Karpas-422 (cell line): ENCODE data around the gene PHKA2. TPM values are rescaled to one million over a fixed set of nuclear protein-coding genes. Genes with fewer than 3 reads are reported as not detected.

Experiments
- DNase-seq: peaks from one replicate; pipeline ENCODE4 v3.0.0-alpha.2; 2015
- H2AFZ ChIP-seq: fragments of 200-600 bp; sonication (generic); 2 replicates; pipeline ENCODE4 v1.6.1; 2014; ENCODE audit warnings: antibody characterized with exemption, low read length, mixed read lengths
- H3K27ac ChIP-seq: fragments of 200-600 bp; sonication (generic); 2 replicates; pipeline ENCODE4 v1.5.1; 2014; ENCODE audit warnings: mild to moderate bottlenecking, low read length, moderate library complexity
- H3K27me3 ChIP-seq: fragments of 200-600 bp; sonication (generic); 2 replicates; pipeline ENCODE4 v1.6.1; 2014; ENCODE audit warnings: low read length, mixed read lengths
- H3K36me3 ChIP-seq: fragments of 200-600 bp; sonication (generic); 2 replicates; pipeline ENCODE4 v1.6.1; 2014; ENCODE audit warnings: low read length, mixed read lengths; ENCODE audit not compliant: insufficient read depth
- H3K4me1 ChIP-seq: fragments of 200-600 bp; sonication (generic); 2 replicates; pipeline ENCODE4 v1.6.1; 2014; ENCODE audit warnings: mild to moderate bottlenecking, low read length, mixed read lengths
- H3K4me2 ChIP-seq: fragments of 200-600 bp; sonication (generic); 2 replicates; pipeline ENCODE4 v1.6.1; 2014; ENCODE audit warnings: low read length, low read depth, mild to moderate bottlenecking; ENCODE audit not compliant: poor library complexity, severe bottlenecking
- H3K4me3 ChIP-seq: fragments of 200-600 bp; sonication (generic); 2 replicates; pipeline ENCODE4 v1.5.1; 2014; ENCODE audit warnings: mild to moderate bottlenecking, antibody characterized with exemption, low read length, mixed read lengths
- H3K79me2 ChIP-seq: fragments of 200-600 bp; sonication (generic); 2 replicates; pipeline ENCODE4 v1.6.1; 2014; ENCODE audit warnings: mild to moderate bottlenecking, low read length, mixed read lengths
- H3K9ac ChIP-seq: fragments of 200-600 bp; sonication (generic); 2 replicates; pipeline ENCODE4 v1.6.0; 2014; ENCODE audit warnings: low read length
- H3K9me2 ChIP-seq: fragments of 200-600 bp; sonication (generic), shearing (Covaris generic); replicated peaks from 2 replicates; pipeline ENCODE4 v1.6.0; 2014; ENCODE audit warnings: mild to moderate bottlenecking, low read length, moderate library complexity; ENCODE audit not compliant: insufficient read depth
- H3K9me3 ChIP-seq: fragments of 300-700, 200-600 bp; sonication (generic); 2 replicates; pipeline ENCODE4 v1.6.1; 2014; ENCODE audit warnings: low read length, mixed read lengths
- H4K20me1 ChIP-seq: fragments of 200-600 bp; sonication (generic); 2 replicates; pipeline ENCODE4 v1.6.1; 2014; ENCODE audit warnings: mild to moderate bottlenecking, antibody characterized with exemption, low read length, low read depth; ENCODE audit not compliant: insufficient read depth
- total RNA-seq: library from RNA; depleted of rRNA; stranded (reverse); fragments of >200 nt; shearing (Covaris generic); gene quantifications from 2 replicates; pipeline ENCODE4 v1.2.3, GENCODE V29; 2014; ENCODE audit warnings: low replicate concordance

Gene PHKA2
- total RNA-seq, 1 experiment from 2014 or later = 50.7 TPM

DNA sequence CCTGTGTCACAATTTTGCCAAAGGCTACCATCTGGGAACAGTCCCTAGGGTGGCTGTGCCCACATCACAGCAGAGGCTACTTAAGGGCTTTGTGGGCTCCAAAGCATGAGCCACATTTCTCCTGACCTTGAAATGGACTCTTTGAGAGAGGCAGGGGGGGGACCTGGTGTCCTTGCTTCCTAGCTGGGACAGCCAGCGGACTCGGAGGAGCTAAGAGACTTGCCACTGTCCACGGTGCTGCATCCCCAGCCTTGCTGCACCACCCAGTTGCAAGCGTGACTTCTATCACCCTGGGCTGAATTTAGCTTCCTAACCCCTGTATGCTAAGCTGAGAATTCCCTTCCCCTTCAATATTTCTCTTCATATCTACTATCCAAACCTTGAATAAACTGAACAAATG lies 99.0 kb downstream of the PHKA2 start:
- Histone ChIP-seq H3K36me3 (no peaks in the 10 kb centered on the region), H3K4me3 (no peak overlapping the region), H3K9me2 (no peaks in the 10 kb centered on the region), H3K79me2 (no peaks in the 10 kb centered on the region), H2AFZ (no peak overlapping the region), H3K27me3 (no peaks in the 10 kb centered on the region), H4K20me1 (no peaks in the 10 kb centered on the region), H3K9me3 (no peaks in the 10 kb centered on the region), H3K4me2 (no peak overlapping the region), H3K9ac (no peak overlapping the region), H3K4me1 (peaks cover 19% of the 10 kb centered on the region), H3K27ac (no peak overlapping the region)
- no peak for DNase-seq

DNA sequence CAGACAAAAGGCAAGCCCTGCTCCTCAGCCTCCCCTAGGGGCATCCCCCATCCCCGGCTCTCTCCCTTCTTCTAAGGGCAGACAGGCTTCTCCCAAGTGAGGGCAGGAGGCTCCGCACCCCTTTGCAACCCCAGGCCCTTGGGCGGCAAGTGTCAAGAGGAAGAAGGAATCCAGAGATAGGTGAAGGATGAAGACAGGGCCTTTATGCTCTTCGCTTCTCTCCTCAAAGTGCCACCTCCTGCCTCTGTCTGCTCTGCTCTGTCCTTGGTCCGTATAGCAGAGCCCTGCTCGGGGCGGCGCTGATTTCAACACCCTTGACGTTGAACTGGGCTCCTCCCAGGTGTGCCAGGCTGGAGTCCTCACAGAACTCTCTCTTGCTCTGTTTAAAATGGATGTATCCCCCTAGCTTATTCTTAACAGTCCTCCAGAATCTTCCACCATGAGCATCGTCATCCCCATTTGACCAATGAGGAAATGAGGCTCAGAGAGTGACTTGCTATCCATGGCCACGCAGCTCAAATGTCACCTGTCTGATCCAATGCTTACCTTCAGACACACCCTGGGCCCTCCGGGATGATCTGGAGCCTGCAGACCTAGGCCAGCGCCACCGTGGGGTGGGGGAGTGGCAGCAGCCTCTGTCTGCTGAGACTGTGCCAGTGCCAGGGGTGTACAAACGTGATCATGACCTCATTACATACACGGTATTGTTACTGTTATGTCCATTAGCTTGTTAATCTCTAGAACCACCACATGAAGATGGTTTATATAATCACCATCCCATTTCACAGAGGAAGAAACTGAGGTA lies 99.8 kb downstream of the PHKA2 start:
- Histone ChIP-seq H4K20me1 (no peaks in the 10 kb centered on the region), H3K4me1 (peaks cover 19% of the 10 kb centered on the region), H3K27me3 (no peaks in the 10 kb centered on the region), H3K4me3 (no peak overlapping the region), H3K9me2 (no peaks in the 10 kb centered on the region), H3K4me2 (no peak overlapping the region), H3K27ac (no peak overlapping the region), H2AFZ (no peak overlapping the region), H3K9me3 (no peaks in the 10 kb centered on the region), H3K9ac (no peak overlapping the region), H3K36me3 (no peaks in the 10 kb centered on the region), H3K79me2 (no peaks in the 10 kb centered on the region)
- no peak for DNase-seq

DNA sequence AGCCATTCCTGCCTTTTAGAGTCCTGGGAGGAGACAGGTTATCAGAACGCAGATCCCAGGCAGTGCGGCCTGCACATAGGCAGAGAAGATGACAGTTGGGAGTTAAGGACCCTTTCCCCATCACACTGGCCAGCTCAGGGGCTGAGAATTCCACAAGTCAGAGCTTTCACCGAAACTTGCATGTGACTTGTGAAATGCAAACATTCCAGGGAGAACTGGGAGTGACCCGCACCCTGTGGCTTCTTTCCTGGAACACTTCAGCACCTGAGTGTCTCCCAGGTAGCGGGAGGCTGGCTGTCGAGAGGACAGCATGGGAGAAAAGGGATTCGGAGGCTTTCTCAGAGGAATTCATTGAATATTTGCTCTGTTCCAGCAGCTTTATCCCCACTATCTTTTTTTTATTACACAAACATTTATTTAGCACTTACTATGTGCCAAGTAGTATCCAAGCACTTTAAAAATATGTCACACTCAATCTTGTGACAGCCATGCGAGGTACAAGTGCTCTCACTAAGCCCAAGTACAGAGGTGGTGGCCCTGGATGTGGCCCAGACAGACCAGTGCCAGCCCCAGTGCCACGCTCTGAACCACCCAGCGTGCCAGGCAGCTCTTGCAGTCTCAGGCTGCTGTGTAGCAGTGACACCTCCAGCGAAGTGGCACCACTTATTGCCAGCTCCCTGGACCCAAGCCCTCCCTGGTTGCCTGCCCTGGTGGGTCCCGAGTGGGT lies 100.5 kb downstream of the PHKA2 start:
- no peak overlapping the region for H3K9ac ChIP-seq
- H3K4me2 ChIP-seq = no peak overlapping the region
- DNase-seq = no peak
- no peaks in the 10 kb centered on the region for H3K9me2 ChIP-seq
- no peak overlapping the region for H3K27ac ChIP-seq
- no peak overlapping the region for H3K4me3 ChIP-seq
- H3K4me1 ChIP-seq = peaks cover 19% of the 10 kb centered on the region
- no peaks in the 10 kb centered on the region for H4K20me1 ChIP-seq
- no peaks in the 10 kb centered on the region for H3K36me3 ChIP-seq
- H2AFZ ChIP-seq = no peak overlapping the region
- no peaks in the 10 kb centered on the region for H3K9me3 ChIP-seq
- no peaks in the 10 kb centered on the region for H3K79me2 ChIP-seq
- no peaks in the 10 kb centered on the region for H3K27me3 ChIP-seq

DNA sequence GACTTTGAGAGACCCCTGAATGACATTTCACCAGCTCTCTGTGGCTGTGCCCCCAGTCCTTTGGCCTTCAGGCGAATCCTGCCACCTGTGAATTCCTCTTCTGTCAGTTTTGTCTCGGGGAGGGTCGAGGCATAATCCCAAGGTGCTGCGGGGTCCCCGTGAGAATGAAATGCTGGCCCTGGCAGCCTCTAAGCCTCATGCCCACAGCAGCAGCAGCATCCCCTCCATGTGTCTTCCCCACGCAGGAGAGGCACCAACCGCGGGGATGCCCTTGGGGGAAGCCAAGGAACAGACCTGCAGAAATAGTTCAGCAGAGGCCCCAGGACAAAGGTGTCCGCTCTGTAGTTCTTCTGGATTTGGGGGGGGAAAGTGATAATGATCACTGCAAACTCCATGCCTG lies 104.8 kb downstream of the PHKA2 start:
- H4K20me1 ChIP-seq = no peaks in the 10 kb centered on the region
- no peaks in the 10 kb centered on the region for H3K9me3 ChIP-seq
- H3K79me2 ChIP-seq = no peaks in the 10 kb centered on the region
- no peak overlapping the region for H3K27ac ChIP-seq
- H3K4me2 ChIP-seq = no peak overlapping the region
- no peak for DNase-seq
- no peaks in the 10 kb centered on the region for H3K36me3 ChIP-seq
- no peaks in the 10 kb centered on the region for H3K9me2 ChIP-seq
- no peak overlapping the region for H3K9ac ChIP-seq
- no peaks in the 10 kb centered on the region for H3K4me1 ChIP-seq
- no peaks in the 10 kb centered on the region for H3K27me3 ChIP-seq
- no peak overlapping the region for H2AFZ ChIP-seq
- H3K4me3 ChIP-seq = no peak overlapping the region

DNA sequence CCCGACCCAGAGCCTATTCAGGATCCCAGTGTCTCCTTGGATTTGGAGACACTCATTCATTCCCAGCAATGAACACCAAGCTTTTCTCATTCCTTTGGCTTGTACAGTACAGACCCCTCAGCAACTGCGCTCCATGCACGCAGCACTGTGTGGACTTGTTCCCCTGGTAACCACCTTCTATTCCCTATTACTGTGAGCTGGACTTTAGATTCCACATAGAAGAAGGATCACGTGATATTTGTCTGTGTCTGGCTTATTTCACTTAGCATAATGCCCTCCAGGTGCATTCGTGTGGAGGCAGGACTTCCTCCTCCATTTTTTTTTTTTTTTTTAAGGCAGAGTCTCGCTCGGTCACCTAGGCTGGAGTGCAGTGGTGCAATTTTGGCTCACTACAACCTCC lies 106.4 kb downstream of the PHKA2 start:
- H3K27ac ChIP-seq = no peak overlapping the region
- no peaks in the 10 kb centered on the region for H4K20me1 ChIP-seq
- no peak overlapping the region for H2AFZ ChIP-seq
- H3K4me1 ChIP-seq = no peaks in the 10 kb centered on the region
- no peaks in the 10 kb centered on the region for H3K9me3 ChIP-seq
- no peak overlapping the region for H3K4me3 ChIP-seq
- H3K4me2 ChIP-seq = no peak overlapping the region
- H3K79me2 ChIP-seq = no peaks in the 10 kb centered on the region
- no peak for DNase-seq
- H3K36me3 ChIP-seq = no peaks in the 10 kb centered on the region
- no peak overlapping the region for H3K9ac ChIP-seq
- no peaks in the 10 kb centered on the region for H3K9me2 ChIP-seq
- no peaks in the 10 kb centered on the region for H3K27me3 ChIP-seq

DNA sequence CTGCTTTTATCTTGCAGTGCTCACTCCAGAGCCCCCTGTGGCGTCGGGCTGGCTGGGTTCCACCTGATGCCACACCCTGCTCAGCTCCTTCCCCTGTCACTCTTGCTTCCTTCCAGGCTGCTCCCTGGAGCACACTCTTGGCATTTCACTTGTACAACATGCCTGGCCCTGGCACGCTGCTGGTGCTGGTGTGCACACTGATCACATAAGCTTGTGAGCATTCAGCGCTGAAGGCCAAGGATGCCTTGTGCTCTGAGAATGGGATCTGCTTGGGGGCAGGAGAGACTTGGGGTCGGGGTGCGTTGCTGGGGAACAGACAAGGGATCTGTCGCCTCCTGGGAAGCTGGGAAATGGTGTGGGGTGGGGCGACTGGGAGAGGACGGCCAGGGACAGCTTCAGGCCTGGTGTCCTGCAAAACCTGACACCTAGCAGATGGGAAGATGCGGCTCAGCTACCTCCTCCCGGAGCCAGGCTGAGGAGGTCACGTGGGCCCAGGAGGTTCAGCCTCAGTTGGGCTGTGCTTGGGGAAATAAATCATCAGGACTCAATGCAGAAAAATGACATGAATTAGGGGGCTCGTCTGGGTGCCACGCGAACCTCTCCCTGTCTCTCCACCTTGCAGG lies 108.5 kb downstream of the PHKA2 start:
- Histone ChIP-seq H3K27ac (no peak overlapping the region), H3K9ac (no peak overlapping the region), H3K4me3 (no peak overlapping the region), H3K27me3 (no peaks in the 10 kb centered on the region), H4K20me1 (no peaks in the 10 kb centered on the region), H3K4me1 (no peaks in the 10 kb centered on the region), H3K79me2 (no peaks in the 10 kb centered on the region), H3K9me2 (no peaks in the 10 kb centered on the region), H3K36me3 (no peaks in the 10 kb centered on the region), H3K9me3 (no peaks in the 10 kb centered on the region), H2AFZ (no peak overlapping the region), H3K4me2 (no peak overlapping the region)
- no peak for DNase-seq

DNA sequence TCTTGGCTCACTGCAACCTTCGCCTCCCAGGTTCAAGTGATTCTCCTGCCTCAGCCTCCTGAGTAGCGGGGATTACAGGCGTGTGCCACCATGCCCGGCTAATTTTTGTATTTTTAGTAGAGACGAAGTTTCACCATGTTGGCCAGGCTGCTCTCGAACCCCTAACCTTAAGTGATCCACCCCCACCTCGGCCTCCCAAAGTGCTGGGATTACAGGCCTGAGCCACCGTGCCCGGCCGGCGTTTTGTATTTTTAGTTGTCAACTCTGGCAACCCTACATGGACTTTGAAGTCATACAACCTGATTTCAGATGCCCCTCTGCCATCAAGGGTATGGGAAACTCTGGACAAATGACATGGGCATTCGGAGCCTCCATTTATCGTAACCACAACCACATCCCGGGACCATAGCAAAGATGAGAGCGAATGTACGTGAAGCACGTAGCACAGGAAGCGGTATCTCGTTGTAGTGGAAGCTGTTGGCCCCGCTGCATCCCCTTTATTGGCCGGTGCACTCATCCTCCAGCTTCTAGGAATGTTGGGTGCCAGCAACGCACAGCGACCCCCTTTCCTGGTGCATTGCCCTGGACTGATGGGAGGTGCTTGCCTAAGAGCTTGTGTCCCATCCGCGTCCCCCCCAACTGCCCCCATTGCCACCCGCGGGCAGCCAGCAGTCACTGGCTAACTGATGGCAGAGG lies 109.2 kb downstream of the PHKA2 start:
- no peaks in the 10 kb centered on the region for H3K27me3 ChIP-seq
- H4K20me1 ChIP-seq = no peaks in the 10 kb centered on the region
- H3K4me2 ChIP-seq = no peak overlapping the region
- H2AFZ ChIP-seq = no peak overlapping the region
- H3K36me3 ChIP-seq = no peaks in the 10 kb centered on the region
- no peak for DNase-seq
- H3K9me3 ChIP-seq = no peaks in the 10 kb centered on the region
- H3K79me2 ChIP-seq = no peaks in the 10 kb centered on the region
- H3K9ac ChIP-seq = no peak overlapping the region
- H3K27ac ChIP-seq = no peak overlapping the region
- H3K4me1 ChIP-seq = no peaks in the 10 kb centered on the region
- no peak overlapping the region for H3K4me3 ChIP-seq
- no peaks in the 10 kb centered on the region for H3K9me2 ChIP-seq

DNA sequence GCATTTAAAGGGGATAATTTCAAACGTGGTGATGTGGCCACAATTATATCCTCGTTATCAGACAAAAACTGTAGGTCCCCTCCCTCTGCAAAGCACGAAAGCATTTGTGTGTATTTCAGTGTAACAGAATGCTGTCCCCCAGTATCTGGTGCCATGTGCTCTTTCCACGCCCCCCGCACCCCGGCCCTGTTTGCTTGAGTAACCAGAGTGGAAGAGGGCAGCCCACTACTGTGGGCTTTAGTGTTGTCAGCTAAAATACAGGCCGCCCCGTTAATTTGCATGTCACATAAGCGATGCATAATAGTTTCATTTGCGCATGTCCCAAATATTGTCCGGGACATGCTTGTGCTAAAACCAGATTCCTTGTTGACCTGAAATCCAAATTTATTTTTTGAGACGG lies 110.1 kb downstream of the PHKA2 start:
- Histone ChIP-seq H4K20me1 (no peaks in the 10 kb centered on the region), H3K27ac (no peak overlapping the region), H3K9ac (no peak overlapping the region), H3K9me2 (no peaks in the 10 kb centered on the region), H3K4me3 (no peak overlapping the region), H3K79me2 (no peaks in the 10 kb centered on the region), H3K36me3 (no peaks in the 10 kb centered on the region), H3K4me1 (no peaks in the 10 kb centered on the region), H3K4me2 (no peak overlapping the region), H3K27me3 (no peaks in the 10 kb centered on the region), H2AFZ (no peak overlapping the region), H3K9me3 (no peaks in the 10 kb centered on the region)
- DNase-seq = no peak
